Measurements from ENCODE around the gene HOXA11.

Gene HOXA11

GRCh38 chr7:27148031-27148755, 36.8 kb downstream of the HOXA11 start:
- no peak overlapping the region for H2BK5ac ChIP-seq (ENCODE audit: low read depth, low read length, poor library complexity)
- no peaks in the 10 kb centered on the region for H3K79me1 ChIP-seq (ENCODE audit: low read length)
- H3K23ac ChIP-seq (ENCODE audit: low read length) = no peak overlapping the region
- no peak overlapping the region for H3K9ac ChIP-seq (ENCODE audit: low read length)
- no peak overlapping the region for H3K27ac ChIP-seq (ENCODE audit: low read depth, low read length)
- no peak overlapping the region for H4K12ac ChIP-seq (ENCODE audit: low read depth, low read length)
- H3K36me3 ChIP-seq (ENCODE audit: control insufficient read depth in 1 of 2, insufficient read depth in 2 of 2, low read length in 2 of 2) = no peaks in the 10 kb centered on the region
- no CpG with 5 or more reads among the region's 28 CpGs for WGBS (ENCODE audit: extremely low coverage, insufficient coverage, insufficient read length)
- no peak overlapping the region for H2BK12ac ChIP-seq (ENCODE audit: low read length)
- no peak for DNase-seq
- H3K18ac ChIP-seq (ENCODE audit: low read length) = no peak overlapping the region
- no peak overlapping the region for H3K4ac ChIP-seq (ENCODE audit: low read depth, low read length)
- no peak overlapping the region for H2AFZ ChIP-seq (ENCODE audit: insufficient read depth, low read length, poor library complexity)
- no peak overlapping the region for H4K8ac ChIP-seq (ENCODE audit: low read depth, low read length)
- H2AK5ac ChIP-seq (ENCODE audit: low read length) = no peak overlapping the region
- H4K91ac ChIP-seq (ENCODE audit: low read depth, low read length) = no peak overlapping the region
- no peak overlapping the region for H2BK120ac ChIP-seq (ENCODE audit: insufficient read depth, low read length, poor library complexity)
- H3K9me3 ChIP-seq (ENCODE audit: insufficient read depth, low read depth, low read length) = peaks cover 44% of the 10 kb centered on the region
- H3K14ac ChIP-seq (ENCODE audit: low read length) = no peak overlapping the region
- no peak overlapping the region for H3K4me3 ChIP-seq (ENCODE audit: low read depth, low read length)
- H3K79me2 ChIP-seq (ENCODE audit: control insufficient read depth, insufficient read depth, low read length, poor library complexity) = no peaks in the 10 kb centered on the region
- H3K27me3 ChIP-seq (ENCODE audit: insufficient read depth, low read length) = peaks cover 90% of the 10 kb centered on the region
- H3K4me1 ChIP-seq (ENCODE audit: control insufficient read depth in 1 of 2, insufficient read depth in 2 of 2, low read length in 2 of 2) = peaks cover under 1 to 7% of the 10 kb centered on the region in 2 experiments
- H3K4me2 ChIP-seq (ENCODE audit: low read length) = no peak overlapping the region

- H3K14ac ChIP-seq (ENCODE audit: low read length) = no peak within 1 kb of the TSS
- DNase-seq = no peak
- H2AFZ ChIP-seq (ENCODE audit: insufficient read depth, low read length, poor library complexity) = no peak within 1 kb of the TSS
- H2BK5ac ChIP-seq (ENCODE audit: low read depth, low read length, poor library complexity) = no peak within 1 kb of the TSS
- no peak within 1 kb of the TSS for H3K18ac ChIP-seq (ENCODE audit: low read length)
- H3K79me2 ChIP-seq (ENCODE audit: control insufficient read depth, insufficient read depth, low read length, poor library complexity) = no peaks in the 10 kb centered on the region
- no peak within 1 kb of the TSS for H4K12ac ChIP-seq (ENCODE audit: low read depth, low read length)
- no CpG with 5 or more reads among the region's 63 CpGs for WGBS (ENCODE audit: extremely low coverage, insufficient coverage, insufficient read length)
- no peak within 1 kb of the TSS for H3K9ac ChIP-seq (ENCODE audit: low read length)
- H3K27me3 ChIP-seq (ENCODE audit: insufficient read depth, low read length) = peaks cover 90% of the 10 kb centered on the region
- H3K4me3 ChIP-seq (ENCODE audit: low read depth, low read length) = no peak within 1 kb of the TSS
- no peak within 1 kb of the TSS for H2BK120ac ChIP-seq (ENCODE audit: insufficient read depth, low read length, poor library complexity)
- H3K23ac ChIP-seq (ENCODE audit: low read length) = no peak within 1 kb of the TSS
- H3K4me2 ChIP-seq (ENCODE audit: low read length) = no peak within 1 kb of the TSS
- H3K79me1 ChIP-seq (ENCODE audit: low read length) = no peaks in the 10 kb centered on the region
- H3K27ac ChIP-seq (ENCODE audit: low read depth, low read length) = no peak within 1 kb of the TSS
- H3K4ac ChIP-seq (ENCODE audit: low read depth, low read length) = no peak within 1 kb of the TSS
- H2BK12ac ChIP-seq (ENCODE audit: low read length) = no peak within 1 kb of the TSS
- no peak within 1 kb of the TSS for H2AK5ac ChIP-seq (ENCODE audit: low read length)
- H3K9me3 ChIP-seq (ENCODE audit: insufficient read depth, low read depth, low read length) = peaks cover 42% of the 10 kb centered on the region
- H3K4me1 ChIP-seq (ENCODE audit: control insufficient read depth in 1 of 2, insufficient read depth in 2 of 2, low read length in 2 of 2) = peaks cover 3 to 11% of the 10 kb centered on the region in 2 experiments
- no peak within 1 kb of the TSS for H4K8ac ChIP-seq (ENCODE audit: low read depth, low read length)
- no peaks in the 10 kb centered on the region for H3K36me3 ChIP-seq (ENCODE audit: control insufficient read depth in 1 of 2, insufficient read depth in 2 of 2, low read length in 2 of 2)
- H4K91ac ChIP-seq (ENCODE audit: low read depth, low read length) = no peak within 1 kb of the TSS
Observed at GRCh38 chr7:27147199-27148030, 37.6 kb downstream of the HOXA11 start, which contains the start of gene HOXA6. HOXA6 (minus strand) TSS chr7:27147774; CDS start chr7:27147749, 25 bp downstream.

DNA sequence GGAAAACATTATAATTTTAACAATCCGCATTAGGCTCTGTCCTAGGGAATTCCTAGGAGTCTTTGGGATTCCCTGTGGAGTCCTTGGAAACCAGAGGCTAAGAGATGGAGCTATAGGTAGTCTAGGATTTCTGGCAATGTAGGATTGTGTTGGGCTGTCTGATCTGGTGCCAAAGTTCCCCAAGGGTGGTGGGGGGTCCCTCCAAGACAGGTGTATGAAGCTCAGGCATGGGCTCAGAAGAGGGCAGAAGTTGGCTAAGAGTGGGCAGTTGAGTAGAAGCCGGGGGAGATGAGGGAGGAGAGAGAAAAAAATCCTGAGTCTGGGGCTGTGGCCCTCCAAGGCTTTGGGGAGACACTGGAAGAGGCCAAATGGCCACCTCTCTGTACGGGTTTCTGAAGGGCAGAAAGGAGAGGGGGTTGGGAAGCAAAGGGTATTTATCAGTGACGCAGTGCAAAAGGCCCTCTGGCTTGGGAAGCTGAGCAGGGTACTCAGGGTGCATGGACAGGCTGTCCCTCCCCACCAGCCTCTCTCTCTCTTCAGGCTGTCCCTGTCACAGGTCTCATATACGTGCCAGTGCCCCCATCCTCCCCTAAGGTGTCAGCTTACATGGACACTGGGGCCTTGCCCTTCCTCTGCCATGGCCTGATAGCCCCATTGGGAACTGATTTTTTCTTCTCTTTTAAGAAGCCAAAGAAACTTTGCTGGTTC, 38.4 kb downstream of the HOXA11 start:
- H3K23ac ChIP-seq (ENCODE audit: low read length) = no peak overlapping the region
- H3K36me3 ChIP-seq (ENCODE audit: control insufficient read depth in 1 of 2, insufficient read depth in 2 of 2, low read length in 2 of 2) = no peaks in the 10 kb centered on the region
- no peaks in the 10 kb centered on the region for H3K79me2 ChIP-seq (ENCODE audit: control insufficient read depth, insufficient read depth, low read length, poor library complexity)
- H3K4me2 ChIP-seq (ENCODE audit: low read length) = no peak overlapping the region
- no peaks in the 10 kb centered on the region for H3K79me1 ChIP-seq (ENCODE audit: low read length)
- no peak overlapping the region for H3K4ac ChIP-seq (ENCODE audit: low read depth, low read length)
- peaks cover 42% of the 10 kb centered on the region for H3K9me3 ChIP-seq (ENCODE audit: insufficient read depth, low read depth, low read length)
- DNase-seq = no peak
- no peak overlapping the region for H2AFZ ChIP-seq (ENCODE audit: insufficient read depth, low read length, poor library complexity)
- peaks cover 90% of the 10 kb centered on the region for H3K27me3 ChIP-seq (ENCODE audit: insufficient read depth, low read length)
- H3K9ac ChIP-seq (ENCODE audit: low read length) = no peak overlapping the region
- H2BK5ac ChIP-seq (ENCODE audit: low read depth, low read length, poor library complexity) = no peak overlapping the region
- H4K12ac ChIP-seq (ENCODE audit: low read depth, low read length) = no peak overlapping the region
- H4K91ac ChIP-seq (ENCODE audit: low read depth, low read length) = no peak overlapping the region
- WGBS (ENCODE audit: extremely low coverage, insufficient coverage, insufficient read length) = no CpG with 5 or more reads among the region's 5 CpGs
- no peak overlapping the region for H2BK120ac ChIP-seq (ENCODE audit: insufficient read depth, low read length, poor library complexity)
- no peak overlapping the region for H4K8ac ChIP-seq (ENCODE audit: low read depth, low read length)
- no peak overlapping the region for H2AK5ac ChIP-seq (ENCODE audit: low read length)
- no peak overlapping the region for H3K27ac ChIP-seq (ENCODE audit: low read depth, low read length)
- H3K18ac ChIP-seq (ENCODE audit: low read length) = no peak overlapping the region
- no peak overlapping the region for H3K14ac ChIP-seq (ENCODE audit: low read length)
- peaks cover 3 to 11% of the 10 kb centered on the region in 2 experiments for H3K4me1 ChIP-seq (ENCODE audit: control insufficient read depth in 1 of 2, insufficient read depth in 2 of 2, low read length in 2 of 2)
- H3K4me3 ChIP-seq (ENCODE audit: low read depth, low read length) = no peak overlapping the region
- no peak overlapping the region for H2BK12ac ChIP-seq (ENCODE audit: low read length)

- Histone ChIP-seq H2BK120ac (ENCODE audit: insufficient read depth, low read length, poor library complexity) (no peak overlapping the region), H3K79me2 (ENCODE audit: control insufficient read depth, insufficient read depth, low read length, poor library complexity) (no peaks in the 10 kb centered on the region), H2BK12ac (ENCODE audit: low read length) (no peak overlapping the region), H4K12ac (ENCODE audit: low read depth, low read length) (no peak overlapping the region), H3K4me3 (ENCODE audit: low read depth, low read length) (no peak overlapping the region), H3K9me3 (ENCODE audit: insufficient read depth, low read depth, low read length) (peaks cover 42% of the 10 kb centered on the region), H3K79me1 (ENCODE audit: low read length) (no peaks in the 10 kb centered on the region), H3K36me3 (ENCODE audit: control insufficient read depth in 1 of 2, insufficient read depth in 2 of 2, low read length in 2 of 2) (no peaks in the 10 kb centered on the region), H3K4me1 (ENCODE audit: control insufficient read depth in 1 of 2, insufficient read depth in 2 of 2, low read length in 2 of 2) (peaks cover 3 to 11% of the 10 kb centered on the region in 2 experiments), H3K4me2 (ENCODE audit: low read length) (no peak overlapping the region), H4K91ac (ENCODE audit: low read depth, low read length) (no peak overlapping the region), H3K9ac (ENCODE audit: low read length) (no peak overlapping the region), H3K27ac (ENCODE audit: low read depth, low read length) (no peak overlapping the region), H4K8ac (ENCODE audit: low read depth, low read length) (no peak overlapping the region), H3K27me3 (ENCODE audit: insufficient read depth, low read length) (peaks cover 90% of the 10 kb centered on the region), H2AFZ (ENCODE audit: insufficient read depth, low read length, poor library complexity) (no peak overlapping the region), H2BK5ac (ENCODE audit: low read depth, low read length, poor library complexity) (no peak overlapping the region), H3K23ac (ENCODE audit: low read length) (no peak overlapping the region), H2AK5ac (ENCODE audit: low read length) (no peak overlapping the region), H3K14ac (ENCODE audit: low read length) (no peak overlapping the region), H3K4ac (ENCODE audit: low read depth, low read length) (no peak overlapping the region), H3K18ac (ENCODE audit: low read length) (no peak overlapping the region)
- no CpG with 5 or more reads among the region's 11 CpGs for WGBS (ENCODE audit: extremely low coverage, insufficient coverage, insufficient read length)
- no peak for DNase-seq
Observed at GRCh38 chr7:27145914-27146412, 39.1 kb downstream of the HOXA11 start.

All from trophoblast cell (in vitro differentiated cells and primary cell).